Uterus (tissue), 4 donors: ENCODE results near the gene HOXA1. TPM values are rescaled to one million over a fixed set of nuclear protein-coding genes. Genes with fewer than 3 reads are reported as not detected.

Experiments used
- DNase-seq, 2 donors: peaks; one replicate each; pipeline ENCODE4 v3.0.0-alpha.2; 2019 to 2020
- H3K27ac ChIP-seq, 2 donors: fragments of 200-600 bp; sonication (generic); 1 replicate in 1 of 2; 2 replicates in 1 of 2; pipeline ENCODE4 v1.5.1; 2016 to 2018
- H3K27me3 ChIP-seq, 2 donors: fragments of 200-600 bp; sonication (generic); one replicate each; pipeline ENCODE4 v1.5.1; 2018 to 2019; ENCODE audit warnings: control low read depth in 1 of 2
- H3K36me3 ChIP-seq, 2 donors: fragments of 200-600 bp; sonication (generic); one replicate each; pipeline ENCODE4 v1.5.1; 2019; ENCODE audit warnings: control low read depth in 1 of 2
- H3K4me1 ChIP-seq, 2 donors: fragments of 200-600 bp; sonication (generic); one replicate each; pipeline ENCODE4 v1.5.1; 2018 to 2019; ENCODE audit warnings: control low read depth in 1 of 2
- H3K4me3 ChIP-seq, 2 donors: fragments of 200-600 bp; sonication (generic); 1 replicate in 1 of 2; 2 replicates in 1 of 2; pipeline ENCODE4 v1.5.1; 2018 to 2019; ENCODE audit warnings: mild to moderate bottlenecking in 1 of 2
- H3K9me3 ChIP-seq, 2 donors: fragments of 200-600 bp; sonication (generic); one replicate each; pipeline ENCODE4 v1.5.1; 2019; ENCODE audit warnings: control low read depth in 1 of 2
- POLR2A ChIP-seq, 2 donors: fragments of 450-650 bp; IDR thresholded peaks; one replicate each; pipeline ENCODE4 v1.6.1; 2016; ENCODE audit warnings: antibody characterized with exemption in 2 of 2, mild to moderate bottlenecking in 1 of 2, moderate library complexity in 1 of 2
- intact Hi-C: fragments of 100-400 bp; cut with DNase I; formaldehyde crosslinking; loops from one replicate; pipeline ENCODE4 v1.15.1; 2023; ENCODE audit warnings: low total_unique reads
- total RNA-seq, 4 donors: library from RNA; depleted of rRNA in 3 of 4; stranded (reverse); fragments of >200 nt in 3 of 4; gene quantifications; one replicate each; pipeline versions ENCODE4 v1.1.0 to v1.2.4, GENCODE V29; 2014 to 2023
- TF ChIP-seq, protein P1 (sequence below), 4 experiments: fragments of 200-600 bp in 2 of 4; fragments of 450-650 bp in 2 of 4; sonication (generic) in 2 of 4; IDR thresholded peaks; one replicate each; pipeline ENCODE4 v1.5.1; 2016 to 2019; ENCODE audit warnings: antibody characterized with exemption in 4 of 4, mild to moderate bottlenecking in 2 of 4, moderate library complexity in 1 of 4
- donor health status: DM: yes; HTN: yes; CAD: no.

Gene HOXA1
- total RNA-seq, 4 donors from 2014 or later, result 0.28 to 2.0 (median 1.5) TPM

DNA sequence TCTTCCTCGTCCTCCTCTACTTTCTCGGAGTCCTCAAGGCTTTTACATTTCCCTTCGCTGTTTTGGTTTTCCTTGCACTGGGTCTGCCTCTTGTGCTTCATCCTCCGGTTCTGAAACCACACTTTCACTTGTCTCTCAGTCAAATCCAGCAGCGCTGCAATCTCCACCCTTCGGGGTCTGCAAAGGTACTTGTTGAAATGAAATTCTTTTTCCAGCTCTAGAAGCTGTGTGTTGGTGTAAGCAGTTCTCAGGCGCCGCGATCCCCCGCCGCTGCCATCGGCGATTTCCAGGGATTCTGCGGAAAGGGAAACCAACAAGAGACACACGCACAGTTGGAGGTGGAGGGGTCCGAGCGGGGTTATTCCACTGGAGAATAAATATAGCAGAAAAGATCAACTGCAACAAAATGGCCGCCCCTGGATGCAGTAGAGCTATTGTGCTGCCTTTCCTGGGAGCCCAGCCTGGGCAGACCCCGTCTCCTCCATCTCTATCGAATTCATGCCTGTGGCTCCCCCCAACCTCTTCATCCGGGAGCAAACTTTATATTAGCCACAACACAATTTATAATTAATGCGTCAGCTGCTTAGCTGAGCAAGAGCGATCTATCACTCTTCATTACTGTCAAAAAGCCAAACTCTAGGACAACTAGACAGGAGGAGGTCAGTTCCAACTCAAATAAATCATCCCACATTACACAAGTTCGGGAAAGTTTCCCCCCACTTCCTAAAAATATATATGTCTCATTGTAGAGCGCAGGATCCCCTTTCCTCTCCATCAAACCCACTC lies 5.6 kb upstream of the HOXA1 start:
- Histone ChIP-seq H3K4me1 (peaks cover 8 to 13% of the 10 kb centered on the region in 2 donors), H3K27ac (peak overlapping the region in 1 of 2 donors; percentile 10), H3K9me3 (no peaks in the 10 kb centered on the region), H3K27me3 (no peaks in the 10 kb centered on the region), H3K4me3 (no peak overlapping the region), H3K36me3 (no peaks in the 10 kb centered on the region)
- intact Hi-C loops, result no loop called here
- DNase-seq, result no peak
- TF ChIP-seq POLR2A (IDR thresholded peaks at IDR 0.05), result no peak
- TF ChIP-seq, protein P1, sequence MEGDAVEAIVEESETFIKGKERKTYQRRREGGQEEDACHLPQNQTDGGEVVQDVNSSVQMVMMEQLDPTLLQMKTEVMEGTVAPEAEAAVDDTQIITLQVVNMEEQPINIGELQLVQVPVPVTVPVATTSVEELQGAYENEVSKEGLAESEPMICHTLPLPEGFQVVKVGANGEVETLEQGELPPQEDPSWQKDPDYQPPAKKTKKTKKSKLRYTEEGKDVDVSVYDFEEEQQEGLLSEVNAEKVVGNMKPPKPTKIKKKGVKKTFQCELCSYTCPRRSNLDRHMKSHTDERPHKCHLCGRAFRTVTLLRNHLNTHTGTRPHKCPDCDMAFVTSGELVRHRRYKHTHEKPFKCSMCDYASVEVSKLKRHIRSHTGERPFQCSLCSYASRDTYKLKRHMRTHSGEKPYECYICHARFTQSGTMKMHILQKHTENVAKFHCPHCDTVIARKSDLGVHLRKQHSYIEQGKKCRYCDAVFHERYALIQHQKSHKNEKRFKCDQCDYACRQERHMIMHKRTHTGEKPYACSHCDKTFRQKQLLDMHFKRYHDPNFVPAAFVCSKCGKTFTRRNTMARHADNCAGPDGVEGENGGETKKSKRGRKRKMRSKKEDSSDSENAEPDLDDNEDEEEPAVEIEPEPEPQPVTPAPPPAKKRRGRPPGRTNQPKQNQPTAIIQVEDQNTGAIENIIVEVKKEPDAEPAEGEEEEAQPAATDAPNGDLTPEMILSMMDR (IDR thresholded peaks at IDR 0.05), result no peak

DNA sequence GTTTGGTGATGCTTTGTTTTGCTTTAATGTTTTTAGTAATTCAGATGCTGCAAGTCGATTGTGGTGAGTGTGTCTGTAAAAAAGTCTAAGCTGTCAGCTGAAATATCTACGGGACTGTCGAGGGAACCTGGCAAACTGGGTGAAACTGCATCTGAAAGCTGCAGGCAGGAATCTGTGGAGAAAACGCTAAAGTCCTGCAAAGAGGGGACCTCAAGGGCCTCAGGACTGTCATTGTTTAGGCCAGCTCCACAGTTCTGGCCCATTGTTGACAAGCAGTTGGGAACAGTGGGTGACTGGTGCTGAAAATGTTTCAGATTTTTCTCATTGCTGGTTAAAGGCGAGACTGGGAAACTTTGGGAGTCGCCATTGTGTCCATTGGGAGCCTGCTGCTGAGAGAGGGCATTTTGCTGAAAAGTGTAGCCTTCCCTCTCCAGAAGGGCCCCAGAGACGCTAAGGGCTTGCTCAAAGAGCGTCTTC lies 4.9 kb upstream of the HOXA1 start:
- H3K36me3 ChIP-seq, result no peaks in the 10 kb centered on the region
- H3K4me1 ChIP-seq, result peaks cover 8 to 13% of the 10 kb centered on the region in 2 donors
- no peaks in the 10 kb centered on the region for H3K27me3 ChIP-seq
- no peak overlapping the region for H3K4me3 ChIP-seq
- TF ChIP-seq POLR2A (IDR thresholded peaks at IDR 0.05), result no peak
- TF ChIP-seq, protein P1 (IDR thresholded peaks at IDR 0.05), result no peak
- DNase-seq, result no peak
- H3K9me3 ChIP-seq, result no peaks in the 10 kb centered on the region
- H3K27ac ChIP-seq, result peak overlapping the region in 1 of 2 donors; percentile 10
- intact Hi-C loops, result no loop called here

DNA sequence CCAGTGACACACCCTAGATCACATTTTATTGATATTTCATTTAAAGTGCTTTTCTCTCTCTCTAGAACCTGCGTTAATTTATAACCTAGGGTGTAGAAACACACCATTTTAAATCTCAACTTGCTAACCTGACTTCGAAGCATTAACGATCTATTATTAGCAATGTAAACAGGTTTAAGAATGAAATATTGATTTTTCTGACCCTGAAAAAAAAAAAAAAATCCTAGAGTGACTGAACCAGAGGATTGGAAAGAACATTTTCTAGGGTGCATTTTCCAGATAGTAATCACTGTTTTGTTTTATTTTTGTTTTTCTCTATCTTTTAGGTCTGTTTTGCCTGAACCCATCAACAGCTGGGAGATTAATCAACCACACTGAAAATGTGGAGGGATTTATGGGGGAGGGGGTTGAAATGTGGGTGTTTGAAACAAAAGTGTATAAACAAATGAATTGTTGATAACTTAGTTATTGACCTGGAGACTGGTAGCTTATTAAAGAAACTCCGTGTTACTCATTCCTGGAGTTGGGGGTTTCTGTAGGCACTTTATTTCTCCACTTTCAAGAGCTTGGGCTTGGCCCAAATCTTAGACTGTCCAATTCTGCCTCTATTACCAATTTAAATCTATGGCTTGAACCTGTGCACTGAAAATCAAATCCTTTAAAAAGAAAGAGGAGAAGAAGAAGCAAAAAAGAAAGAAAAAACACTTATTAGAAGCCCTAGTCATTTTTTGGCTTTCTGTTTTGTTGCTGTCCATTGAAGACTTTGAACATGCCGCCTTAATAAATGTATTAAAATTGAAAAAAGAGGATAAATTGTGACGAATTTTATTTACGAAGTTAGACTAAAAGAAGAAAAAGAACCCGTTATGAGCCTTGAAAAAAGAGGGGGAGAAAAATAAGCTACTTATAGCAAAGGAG lies 3.9 kb upstream of the HOXA1 start:
- H3K27ac ChIP-seq, result peak overlapping the region; percentile 76 to 83
- H3K9me3 ChIP-seq, result no peaks in the 10 kb centered on the region
- no peak overlapping the region for H3K4me3 ChIP-seq
- no peaks in the 10 kb centered on the region for H3K27me3 ChIP-seq
- intact Hi-C loops, result loop anchor here (10.0 kb wide), 1 partner anchor 45 kb away; the partner anchor contains the start of genes HOXA5 and HOXA6
- no peak for DNase-seq
- H3K4me1 ChIP-seq, result peaks cover 8 to 13% of the 10 kb centered on the region in 2 donors
- H3K36me3 ChIP-seq, result no peaks in the 10 kb centered on the region
- TF ChIP-seq, protein P1 (IDR thresholded peaks at IDR 0.05), result no peak
- TF ChIP-seq POLR2A (IDR thresholded peaks at IDR 0.05), result no peak

- peak in 1 of 2 donors; percentile 11 for TF ChIP-seq POLR2A (IDR thresholded peaks at IDR 0.05)
- TF ChIP-seq, protein P1 (IDR thresholded peaks at IDR 0.05), result no peak
- H3K27ac ChIP-seq, result peak overlapping the region; percentile 76 to 83
- peak; percentile 64 to 75 for DNase-seq
- H3K4me1 ChIP-seq, result peaks cover 8 to 13% of the 10 kb centered on the region in 2 donors
- H3K27me3 ChIP-seq, result no peaks in the 10 kb centered on the region
- intact Hi-C loops, result loop anchor here (10.0 kb wide), 1 partner anchor 46 kb away; the partner anchor contains the start of genes HOXA5 and HOXA6
- peak overlapping the region; percentile 17 to 22 for H3K4me3 ChIP-seq
- no peaks in the 10 kb centered on the region for H3K9me3 ChIP-seq
- H3K36me3 ChIP-seq, result no peaks in the 10 kb centered on the region
These were observed 3.0 kb upstream of the HOXA1 start for GRCh38 chr7:27098578-27099451.
